Astrocyte (in vitro differentiated cells and primary cell): Measurements from ENCODE around the gene TEKT3. TPM values are rescaled to one million over a fixed set of nuclear protein-coding genes. Genes with fewer than 3 reads are reported as not detected.

Experiments
- DNase-seq: peaks from one replicate; pipeline ENCODE4 v3.0.0-alpha.2; 2010; ENCODE audit warnings: low read depth
- FAIRE-seq: peaks from 2 replicates; lab custom pipeline; 2011; peaks lifted over from hg19 to GRCh38; lab: Jason Lieb, UNC
- H2AFZ ChIP-seq: 2 replicates; pipeline ENCODE4 v1.6.0; 2012; ENCODE audit warnings: low read depth, low read length, inconsistent platforms
- H3K27ac ChIP-seq: 2 replicates; pipeline ENCODE4 v1.5.1; 2011; ENCODE audit warnings: low read depth, low read length, inconsistent platforms
- H3K27me3 ChIP-seq: 2 replicates; pipeline ENCODE4 v1.6.0; 2011; ENCODE audit warnings: low read length, inconsistent platforms; ENCODE audit not compliant: insufficient read depth
- H3K36me3 ChIP-seq: 2 replicates; pipeline ENCODE4 v1.5.1; 2011; ENCODE audit warnings: low read length, inconsistent platforms; ENCODE audit not compliant: insufficient read depth
- H3K4me1 ChIP-seq: 2 replicates; pipeline ENCODE4 v1.5.1; 2011; ENCODE audit warnings: low read length, inconsistent platforms; ENCODE audit not compliant: insufficient read depth
- H3K4me2 ChIP-seq: 2 replicates; pipeline ENCODE4 v1.6.0; 2012; ENCODE audit warnings: low read length, inconsistent platforms
- H3K4me3 ChIP-seq: 2 replicates; pipeline ENCODE4 v1.5.1; 2011; ENCODE audit warnings: low read depth, mild to moderate bottlenecking, low read length, inconsistent platforms; ENCODE audit not compliant: insufficient read depth
- H3K79me2 ChIP-seq: 2 replicates; pipeline ENCODE4 v1.6.0; 2012; ENCODE audit warnings: mild to moderate bottlenecking, low read length, inconsistent platforms; ENCODE audit not compliant: insufficient read depth
- H3K9ac ChIP-seq: 2 replicates; pipeline ENCODE4 v1.6.0; 2012; ENCODE audit warnings: mild to moderate bottlenecking, low read length, inconsistent platforms
- H3K9me3 ChIP-seq: 2 replicates; pipeline ENCODE4 v1.5.1; 2012; ENCODE audit warnings: low read depth, mild to moderate bottlenecking, low read length, inconsistent platforms; ENCODE audit not compliant: insufficient read depth
- H4K20me1 ChIP-seq: 2 replicates; pipeline ENCODE4 v1.6.0; 2012; ENCODE audit warnings: low read length, inconsistent platforms; ENCODE audit not compliant: insufficient read depth
- H3K27ac Mint-ChIP-seq: one replicate; pipeline ENCODE4 v1.8.0; 2021; ENCODE audit warnings: mild to moderate bottlenecking, mixed read lengths; ENCODE audit not compliant: unreplicated experiment
- H3K27me3 Mint-ChIP-seq: one replicate; pipeline ENCODE4 v1.8.0; 2021; ENCODE audit warnings: low read depth, mixed read lengths; ENCODE audit not compliant: unreplicated experiment
- H3K36me3 Mint-ChIP-seq: one replicate; pipeline ENCODE4 v1.8.0; 2021; ENCODE audit warnings: low read depth, mixed read lengths; ENCODE audit not compliant: unreplicated experiment
- H3K4me1 Mint-ChIP-seq: one replicate; pipeline ENCODE4 v1.8.0; 2021; ENCODE audit warnings: low read depth, mixed read lengths; ENCODE audit not compliant: unreplicated experiment
- H3K4me3 Mint-ChIP-seq: one replicate; pipeline ENCODE4 v1.8.0; 2021; ENCODE audit warnings: mild to moderate bottlenecking, moderate library complexity, mixed read lengths; ENCODE audit not compliant: unreplicated experiment
- H3K9me3 Mint-ChIP-seq: one replicate; pipeline ENCODE4 v1.8.0; 2021; ENCODE audit warnings: mild to moderate bottlenecking, mixed read lengths; ENCODE audit not compliant: unreplicated experiment
- EZH2 ChIP-seq: IDR thresholded peaks from 2 replicates; pipeline ENCODE4 v1.6.1; 2012; ENCODE audit warnings: mild to moderate bottlenecking, low read length, inconsistent platforms; ENCODE audit not compliant: insufficient read depth
- total RNA-seq: library from RNA; stranded (reverse); gene quantifications from 2 replicates; pipeline ENCODE4 v1.2.1, GENCODE V29; 2021
- TF ChIP-seq, protein P1 (sequence below): IDR thresholded peaks from 2 replicates; pipeline ENCODE4 v1.5.1; 2011; ENCODE audit warnings: low read depth, mild to moderate bottlenecking, inconsistent platforms, low read length, moderate library complexity; ENCODE audit not compliant: insufficient read depth

The TEKT3 gene
- total RNA-seq, 1 donor from 2014 or later: not detected

DNA sequence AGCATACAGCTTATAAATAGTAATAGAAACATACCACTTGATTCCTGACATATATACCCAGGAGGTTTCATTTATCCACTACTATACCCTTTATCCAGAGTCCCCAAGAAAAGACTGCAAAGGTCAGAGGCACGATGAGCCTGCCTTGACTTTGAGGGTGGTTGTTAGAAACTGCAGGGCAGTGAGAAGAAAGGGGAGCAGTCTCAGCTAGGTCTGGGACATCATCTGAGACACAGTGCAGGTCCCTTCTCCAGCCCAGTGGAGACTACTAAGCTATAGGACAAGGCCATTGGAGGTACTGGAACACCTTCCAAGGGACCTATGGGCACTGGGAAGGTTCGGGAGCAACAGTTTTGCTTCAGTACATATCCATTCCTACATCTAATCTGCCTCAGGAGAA lies 20.2 kb upstream of the TEKT3 start:
- Mint-ChIP-seq H3K9me3 (peaks cover 13% of the 10 kb centered on the region), H3K36me3 (no peaks in the 10 kb centered on the region), H3K4me3 (no peak overlapping the region), H3K4me1 (peaks cover 5% of the 10 kb centered on the region), H3K27ac (no peak overlapping the region), H3K27me3 (no peaks in the 10 kb centered on the region)
- Histone ChIP-seq H3K9ac (peak overlapping the region; percentile 17), H3K9me3 (no peaks in the 10 kb centered on the region), H3K4me1 (peaks cover 4% of the 10 kb centered on the region), H3K79me2 (no peaks in the 10 kb centered on the region), H3K4me3 (no peak overlapping the region), H4K20me1 (no peaks in the 10 kb centered on the region), H3K27ac (no peak overlapping the region), H3K4me2 (peak overlapping the region; percentile 75), H3K27me3 (no peaks in the 10 kb centered on the region), H3K36me3 (no peaks in the 10 kb centered on the region), H2AFZ (no peak overlapping the region)
- no peak for FAIRE-seq
- TF ChIP-seq, protein P1, sequence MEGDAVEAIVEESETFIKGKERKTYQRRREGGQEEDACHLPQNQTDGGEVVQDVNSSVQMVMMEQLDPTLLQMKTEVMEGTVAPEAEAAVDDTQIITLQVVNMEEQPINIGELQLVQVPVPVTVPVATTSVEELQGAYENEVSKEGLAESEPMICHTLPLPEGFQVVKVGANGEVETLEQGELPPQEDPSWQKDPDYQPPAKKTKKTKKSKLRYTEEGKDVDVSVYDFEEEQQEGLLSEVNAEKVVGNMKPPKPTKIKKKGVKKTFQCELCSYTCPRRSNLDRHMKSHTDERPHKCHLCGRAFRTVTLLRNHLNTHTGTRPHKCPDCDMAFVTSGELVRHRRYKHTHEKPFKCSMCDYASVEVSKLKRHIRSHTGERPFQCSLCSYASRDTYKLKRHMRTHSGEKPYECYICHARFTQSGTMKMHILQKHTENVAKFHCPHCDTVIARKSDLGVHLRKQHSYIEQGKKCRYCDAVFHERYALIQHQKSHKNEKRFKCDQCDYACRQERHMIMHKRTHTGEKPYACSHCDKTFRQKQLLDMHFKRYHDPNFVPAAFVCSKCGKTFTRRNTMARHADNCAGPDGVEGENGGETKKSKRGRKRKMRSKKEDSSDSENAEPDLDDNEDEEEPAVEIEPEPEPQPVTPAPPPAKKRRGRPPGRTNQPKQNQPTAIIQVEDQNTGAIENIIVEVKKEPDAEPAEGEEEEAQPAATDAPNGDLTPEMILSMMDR: no peak
- no peak for TF ChIP-seq EZH2
- DNase-seq: no peak

- H3K27me3 ChIP-seq: no peaks in the 10 kb centered on the region
- peaks cover 4% of the 10 kb centered on the region for H3K4me1 ChIP-seq
- TF ChIP-seq EZH2: no peak
- TF ChIP-seq, protein P1: no peak
- peak overlapping the region; percentile 87 for H3K27ac Mint-ChIP-seq
- no peaks in the 10 kb centered on the region for H3K27me3 Mint-ChIP-seq
- FAIRE-seq (no peak), DNase-seq (peak; percentile 80)
- peaks cover 5% of the 10 kb centered on the region for H3K4me1 Mint-ChIP-seq
- H4K20me1 ChIP-seq: no peaks in the 10 kb centered on the region
- peaks cover 13% of the 10 kb centered on the region for H3K9me3 Mint-ChIP-seq
- no peak overlapping the region for H3K4me3 Mint-ChIP-seq
- H3K36me3 ChIP-seq: no peaks in the 10 kb centered on the region
- H3K9ac ChIP-seq: peak overlapping the region; percentile 13
- H3K4me3 ChIP-seq: no peak overlapping the region
- H3K9me3 ChIP-seq: no peaks in the 10 kb centered on the region
- H3K27ac ChIP-seq: no peak overlapping the region
- no peaks in the 10 kb centered on the region for H3K79me2 ChIP-seq
- no peaks in the 10 kb centered on the region for H3K36me3 Mint-ChIP-seq
- H2AFZ ChIP-seq: no peak overlapping the region
- H3K4me2 ChIP-seq: peak overlapping the region; percentile 75
Measured at GRCh38 chr17:15361151-15361550, 19.8 kb upstream of the TEKT3 start.

DNA sequence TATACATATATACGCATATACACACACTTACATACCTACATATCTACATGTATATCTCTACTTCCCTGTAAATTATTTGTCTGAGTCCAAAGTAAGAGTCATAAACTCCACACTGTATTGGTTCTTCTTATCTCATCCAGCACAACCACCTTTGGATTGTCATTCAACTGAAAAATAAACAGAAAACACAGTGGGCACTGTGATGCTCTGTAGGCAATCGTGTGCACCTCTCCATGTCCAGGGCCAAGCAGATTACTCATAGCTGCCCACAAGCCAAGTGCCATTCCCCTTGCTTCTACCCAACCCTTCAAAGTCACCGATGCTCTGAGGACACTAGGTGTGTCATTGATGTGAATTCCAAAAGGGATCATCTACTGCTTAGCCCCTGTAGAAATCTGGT lies 12.9 kb upstream of the TEKT3 start:
- H3K9me3 Mint-ChIP-seq: peaks cover 11% of the 10 kb centered on the region
- no peaks in the 10 kb centered on the region for H3K4me1 ChIP-seq
- H3K4me3 Mint-ChIP-seq: no peak overlapping the region
- H3K36me3 ChIP-seq: no peaks in the 10 kb centered on the region
- no peak overlapping the region for H3K4me3 ChIP-seq
- DNase-seq (no peak), FAIRE-seq (no peak)
- no peak overlapping the region for H3K27ac Mint-ChIP-seq
- H3K4me2 ChIP-seq: no peak overlapping the region
- H3K4me1 Mint-ChIP-seq: no peaks in the 10 kb centered on the region
- H3K9me3 ChIP-seq: no peaks in the 10 kb centered on the region
- H3K79me2 ChIP-seq: no peaks in the 10 kb centered on the region
- no peak overlapping the region for H3K27ac ChIP-seq
- H3K9ac ChIP-seq: no peak overlapping the region
- H4K20me1 ChIP-seq: no peaks in the 10 kb centered on the region
- peaks cover 2% of the 10 kb centered on the region for H3K27me3 ChIP-seq
- TF ChIP-seq, protein P1: no peak
- TF ChIP-seq EZH2: no peak
- H3K36me3 Mint-ChIP-seq: no peaks in the 10 kb centered on the region
- peaks cover 2% of the 10 kb centered on the region for H3K27me3 Mint-ChIP-seq
- no peak overlapping the region for H2AFZ ChIP-seq
